HepG2 (cell line): Measurements from ENCODE around the gene GRIP1.

ENCODE experiments used
- HES4 ChIP-seq: sonication (generic); formaldehyde crosslinking; IDR thresholded peaks from 2 replicates; pipeline ENCODE4 v1.9.0; 2021; ENCODE audit warnings: mild to moderate bottlenecking, missing genetic modification reagents, borderline replicate concordance
- MAZ ChIP-seq, 2 experiments: sonication (generic) in 1 of 2; formaldehyde crosslinking in 1 of 2; IDR thresholded peaks; 2 replicates each; pipeline versions ENCODE4 v1.5.0 to v1.6.1; 2012 to 2020; ENCODE audit warnings: low read depth in 2 of 2, mild to moderate bottlenecking in 2 of 2, borderline replicate concordance in 1 of 2, improper control_type of control experiment in 1 of 2, low read length in 1 of 2, missing genetic modification reagents in 1 of 2, moderate library complexity in 1 of 2
- MTF1 ChIP-seq: sonication (generic); formaldehyde crosslinking; IDR thresholded peaks from 2 replicates; pipeline ENCODE4 v1.5.0; 2020; ENCODE audit warnings: missing genetic modification reagents
- YY1 ChIP-seq: IDR thresholded peaks from 2 replicates; pipeline ENCODE4 v1.6.1; 2011; ENCODE audit warnings: low read length, low read depth, moderate library complexity, mild to moderate bottlenecking; ENCODE audit not compliant: insufficient read depth, insufficient replicate concordance
- TF ChIP-seq, protein P1 (sequence below): IDR thresholded peaks from 2 replicates; pipeline ENCODE4 v1.6.1; 2012; ENCODE audit warnings: inconsistent platforms

DNA sequence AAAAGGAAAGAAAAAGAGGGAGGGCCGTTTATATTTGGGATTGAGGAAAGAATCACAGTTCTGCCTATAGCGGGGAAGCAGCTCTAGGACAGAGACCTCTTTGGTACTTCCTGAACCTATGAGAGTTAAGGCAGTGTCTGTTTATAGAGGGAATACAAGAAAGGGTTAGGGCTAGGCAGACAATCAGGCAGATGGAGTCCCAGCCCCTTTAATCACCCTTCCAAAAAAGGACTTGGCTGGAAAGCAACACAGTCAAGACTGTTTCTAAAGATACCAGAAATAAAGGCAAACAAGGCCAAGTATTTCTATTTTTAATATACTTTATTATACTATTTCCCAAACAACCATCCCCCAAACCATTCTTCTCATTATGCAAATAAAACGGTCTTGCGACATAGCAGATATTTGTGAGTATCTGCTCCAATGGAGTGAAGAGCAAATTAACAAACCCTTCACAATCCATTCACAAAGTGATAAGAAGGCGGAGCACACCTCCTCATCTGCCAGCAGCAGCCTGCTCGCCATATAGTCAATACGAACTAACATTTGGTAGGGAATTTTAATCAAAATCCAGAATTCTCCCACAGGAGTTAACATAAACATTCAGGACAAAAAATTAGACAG, 697 bp upstream of the GRIP1 start:
- TF ChIP-seq, protein P1, sequence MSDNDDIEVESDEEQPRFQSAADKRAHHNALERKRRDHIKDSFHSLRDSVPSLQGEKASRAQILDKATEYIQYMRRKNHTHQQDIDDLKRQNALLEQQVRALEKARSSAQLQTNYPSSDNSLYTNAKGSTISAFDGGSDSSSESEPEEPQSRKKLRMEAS: no peak
- TF ChIP-seq YY1: no peak
- TF ChIP-seq MTF1 (CRISPR knock-in tag): no peak
- TF ChIP-seq MAZ (IDR thresholded peaks at IDR 0.05; ENCODE audit: borderline replicate concordance, low read depth, low read length): no peak
- no peak for TF ChIP-seq MAZ (CRISPR knock-in tag; IDR thresholded peaks at IDR 0.05; ENCODE audit: low read depth)
- no peak for TF ChIP-seq HES4
